ENCODE data around the gene STEAP1.

DNA sequence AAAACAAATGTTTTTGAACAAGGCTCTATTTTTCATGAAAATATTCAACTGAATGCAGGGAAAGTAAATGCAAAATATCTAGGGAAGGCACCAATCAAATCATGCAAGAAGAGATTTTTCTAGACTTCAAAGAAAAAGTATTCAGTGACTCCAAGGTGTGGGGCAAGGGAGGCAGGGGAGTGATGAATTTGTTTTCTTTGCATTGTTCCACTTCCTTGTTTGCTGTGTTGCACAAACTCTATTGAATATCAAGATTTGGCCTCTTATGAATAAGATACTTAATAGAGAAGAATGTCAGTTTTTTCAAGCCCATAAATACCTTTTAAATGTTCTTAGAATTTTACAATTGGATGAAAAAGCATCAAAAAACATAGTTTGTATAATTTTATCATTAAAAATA lies 26.4 kb downstream of the STEAP1 start:
- TF ChIP-seq, protein P1, sequence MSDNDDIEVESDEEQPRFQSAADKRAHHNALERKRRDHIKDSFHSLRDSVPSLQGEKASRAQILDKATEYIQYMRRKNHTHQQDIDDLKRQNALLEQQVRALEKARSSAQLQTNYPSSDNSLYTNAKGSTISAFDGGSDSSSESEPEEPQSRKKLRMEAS (IDR thresholded peaks at IDR 0.05; ENCODE audit: low read depth, low read length), result no peak
- TF ChIP-seq, protein P2, sequence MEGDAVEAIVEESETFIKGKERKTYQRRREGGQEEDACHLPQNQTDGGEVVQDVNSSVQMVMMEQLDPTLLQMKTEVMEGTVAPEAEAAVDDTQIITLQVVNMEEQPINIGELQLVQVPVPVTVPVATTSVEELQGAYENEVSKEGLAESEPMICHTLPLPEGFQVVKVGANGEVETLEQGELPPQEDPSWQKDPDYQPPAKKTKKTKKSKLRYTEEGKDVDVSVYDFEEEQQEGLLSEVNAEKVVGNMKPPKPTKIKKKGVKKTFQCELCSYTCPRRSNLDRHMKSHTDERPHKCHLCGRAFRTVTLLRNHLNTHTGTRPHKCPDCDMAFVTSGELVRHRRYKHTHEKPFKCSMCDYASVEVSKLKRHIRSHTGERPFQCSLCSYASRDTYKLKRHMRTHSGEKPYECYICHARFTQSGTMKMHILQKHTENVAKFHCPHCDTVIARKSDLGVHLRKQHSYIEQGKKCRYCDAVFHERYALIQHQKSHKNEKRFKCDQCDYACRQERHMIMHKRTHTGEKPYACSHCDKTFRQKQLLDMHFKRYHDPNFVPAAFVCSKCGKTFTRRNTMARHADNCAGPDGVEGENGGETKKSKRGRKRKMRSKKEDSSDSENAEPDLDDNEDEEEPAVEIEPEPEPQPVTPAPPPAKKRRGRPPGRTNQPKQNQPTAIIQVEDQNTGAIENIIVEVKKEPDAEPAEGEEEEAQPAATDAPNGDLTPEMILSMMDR (IDR thresholded peaks at IDR 0.05; ENCODE audit: low read depth, low read length), result no peak
